CD4-positive, alpha-beta T cell treated with Interleukin-15 for 4 hours (primary cell): ENCODE measurements around the gene PLCXD1.
"Not testable (repeated sequence)": the region's sequence is repeated elsewhere in the genome, so short reads cannot be mapped to it uniquely, and the experiment has no call there.

Source experiments
- DNase-seq: peaks from one replicate; pipeline ENCODE4 v3.0.0-alpha.2; 2020; ENCODE audit warnings: low spot score

PLCXD1 gene

GRCh38 chrX:292900-293897 lies 12.0 kb downstream of the PLCXD1 start:
- DNase-seq = no peak

GRCh38 chrX:295136-295535 lies 14.0 kb downstream of the PLCXD1 start:
- DNase-seq = no peak

- no peak for DNase-seq
Observed at GRCh38 chrX:298993-299392, 17.8 kb downstream of the PLCXD1 start.

GRCh38 chrX:300334-300733 lies 19.2 kb downstream of the PLCXD1 start:
- no peak for DNase-seq

- DNase-seq = no peak
Observed at GRCh38 chrX:302975-303374, 21.8 kb downstream of the PLCXD1 start.

- not testable (repeated sequence) for DNase-seq
Observed at GRCh38 chrX:305781-306613, 24.8 kb downstream of the PLCXD1 start.

- not testable (repeated sequence) for DNase-seq
Observed at GRCh38 chrX:306614-307251, 25.6 kb downstream of the PLCXD1 start.

GRCh38 chrX:307261-308111 lies 26.3 kb downstream of the PLCXD1 start:
- no peak for DNase-seq

GRCh38 chrX:308821-309520 lies 27.8 kb downstream of the PLCXD1 start:
- DNase-seq = no peak

GRCh38 chrX:310621-311155 lies 29.5 kb downstream of the PLCXD1 start:
- DNase-seq = no peak

GRCh38 chrX:311156-312129 lies 30.3 kb downstream of the PLCXD1 start:
- DNase-seq = no peak

- no peak for DNase-seq
Observed at GRCh38 chrX:312621-313331, 31.6 kb downstream of the PLCXD1 start.

GRCh38 chrX:313546-313945 lies 32.4 kb downstream of the PLCXD1 start:
- no peak for DNase-seq

GRCh38 chrX:314049-314448 lies 32.9 kb downstream of the PLCXD1 start:
- no peak for DNase-seq

- DNase-seq = no peak
Observed at GRCh38 chrX:314781-315595, 33.8 kb downstream of the PLCXD1 start.

- DNase-seq = no peak
Observed at GRCh38 chrX:316351-317325, 35.5 kb downstream of the PLCXD1 start.
